Raji (cell line): ENCODE measurements around the gene PICALM.

Experiments used
- POLR2A ChIP-seq: IDR thresholded peaks from 2 replicates; pipeline ENCODE4 v1.6.1; 2011; ENCODE audit warnings: low read depth, low read length, control low read depth; ENCODE audit not compliant: insufficient read depth

Gene PICALM

DNA sequence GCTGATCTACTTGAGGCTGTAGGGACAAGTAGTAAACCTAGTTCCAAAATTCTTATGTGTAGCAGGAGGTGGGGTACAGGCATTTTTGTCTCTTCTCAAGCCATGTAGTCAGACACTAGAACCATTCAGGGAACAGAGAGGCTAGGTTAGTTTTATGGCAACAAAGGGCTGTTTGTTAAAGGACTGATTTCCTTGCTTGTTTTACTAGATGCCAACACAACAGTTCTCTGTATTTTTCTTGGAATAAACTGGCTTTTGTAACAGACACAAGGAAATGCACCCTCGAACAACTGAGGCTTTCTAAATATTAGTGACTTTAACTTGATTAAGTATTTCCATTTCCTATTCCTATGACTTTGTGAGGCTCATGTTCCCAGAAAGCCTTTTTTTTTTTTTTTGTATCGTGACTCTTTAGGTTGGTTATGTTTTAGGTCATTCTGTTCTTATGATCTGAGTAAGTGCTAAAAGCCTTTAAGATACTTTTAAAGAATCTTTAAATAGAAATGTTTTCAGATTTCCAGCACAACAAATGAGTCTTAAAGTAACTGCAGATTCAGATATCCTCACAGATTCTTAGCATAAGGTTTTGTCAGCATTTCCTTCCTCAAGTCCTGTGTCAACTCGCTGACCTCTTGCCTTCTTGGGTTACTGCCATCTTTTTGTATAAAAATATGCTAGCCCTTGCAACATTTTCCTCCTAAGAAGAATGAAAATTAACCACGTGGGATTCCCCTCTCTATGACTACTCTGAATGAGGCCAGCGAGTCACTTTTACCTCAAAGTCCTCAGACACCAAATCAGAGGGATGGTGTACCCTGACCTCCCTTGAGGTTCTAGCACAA is 121.2 kb downstream of the PICALM start:
- no peak for TF ChIP-seq POLR2A

DNA sequence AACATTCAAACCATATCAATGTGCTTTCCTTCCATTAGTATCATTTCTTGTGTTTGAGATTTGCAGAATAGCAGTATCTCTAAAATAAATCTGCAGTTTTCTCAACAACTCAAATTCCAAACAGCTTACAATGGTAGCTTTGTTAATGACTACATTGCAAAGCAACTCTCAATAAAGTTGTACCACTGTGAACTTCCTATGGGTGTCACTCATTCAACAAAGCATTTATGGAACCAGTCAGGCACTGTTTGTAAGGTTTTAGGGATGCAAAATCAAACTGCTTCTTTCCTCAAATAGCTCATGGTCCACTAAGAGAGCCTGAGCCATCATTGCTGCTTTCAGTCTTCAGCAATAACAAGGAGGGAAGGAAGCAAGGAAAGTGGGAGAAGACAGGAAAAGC is 122.7 kb downstream of the PICALM start:
- no peak for TF ChIP-seq POLR2A

DNA sequence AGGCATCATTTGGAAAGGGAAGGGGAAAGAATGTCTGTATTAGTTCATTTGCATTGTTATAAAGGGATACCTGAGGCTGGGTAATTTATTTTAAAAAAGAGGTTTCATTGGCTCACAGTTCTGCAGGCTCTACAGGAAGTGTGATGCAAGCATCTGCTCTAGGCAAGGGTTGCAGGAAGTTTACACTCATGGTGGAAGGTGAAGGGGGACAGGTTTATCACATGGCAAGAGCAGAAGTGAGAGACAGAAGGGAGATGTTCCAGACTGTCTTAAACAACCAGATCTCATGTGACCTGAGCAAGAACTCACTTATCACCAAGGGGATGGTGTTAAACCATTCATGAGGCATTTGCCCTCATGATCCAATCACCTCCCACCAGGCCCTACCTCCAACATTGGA is 123.1 kb downstream of the PICALM start:
- no peak for TF ChIP-seq POLR2A

DNA sequence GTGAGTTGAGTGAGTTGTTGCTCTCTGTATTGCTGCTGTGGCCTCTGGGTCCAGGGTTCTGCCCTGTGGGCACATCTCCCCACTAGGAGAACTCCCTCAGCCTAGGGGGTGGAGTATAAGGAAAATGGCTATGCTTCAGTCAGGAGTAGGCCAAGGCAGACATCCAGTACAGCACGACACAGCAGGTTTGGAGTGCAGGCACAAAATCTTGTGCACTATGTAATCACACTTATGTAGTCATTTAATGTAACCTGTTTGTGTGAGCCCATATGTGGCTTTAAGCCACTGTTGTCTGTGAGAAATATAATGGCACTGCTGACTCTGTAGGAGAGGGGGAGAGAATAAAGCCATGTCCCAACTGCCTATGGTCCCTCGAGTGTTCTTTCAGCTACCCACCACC is 123.6 kb downstream of the PICALM start:
- TF ChIP-seq POLR2A = no peak

DNA sequence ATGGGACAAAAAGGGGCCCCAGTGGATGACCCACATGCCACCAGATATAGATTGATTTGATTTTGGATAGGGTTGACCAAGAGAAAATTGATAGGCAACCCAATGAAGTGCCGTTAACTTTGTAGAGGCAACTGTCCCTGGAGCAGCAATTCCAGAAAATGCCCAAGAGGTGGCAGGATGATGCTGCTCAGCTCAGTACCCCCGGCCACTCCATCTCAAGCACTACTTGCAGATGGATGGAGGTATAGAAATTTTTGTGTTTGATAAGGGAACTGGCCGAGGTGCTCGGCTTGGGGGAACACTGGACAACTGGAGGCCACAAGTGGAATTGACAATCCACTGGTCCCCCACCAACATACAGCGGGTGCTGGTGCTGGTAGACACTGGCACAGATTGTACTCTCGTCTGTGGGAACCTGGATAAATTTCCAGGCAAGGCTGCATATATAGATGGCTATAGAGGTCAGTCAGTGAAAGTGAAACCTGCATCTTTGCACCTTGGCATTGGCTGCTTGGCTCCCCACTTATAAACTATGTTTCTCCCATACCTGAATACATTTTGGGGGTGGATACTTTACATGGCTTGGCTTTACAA is 127.4 kb downstream of the PICALM start:
- no peak for TF ChIP-seq POLR2A

DNA sequence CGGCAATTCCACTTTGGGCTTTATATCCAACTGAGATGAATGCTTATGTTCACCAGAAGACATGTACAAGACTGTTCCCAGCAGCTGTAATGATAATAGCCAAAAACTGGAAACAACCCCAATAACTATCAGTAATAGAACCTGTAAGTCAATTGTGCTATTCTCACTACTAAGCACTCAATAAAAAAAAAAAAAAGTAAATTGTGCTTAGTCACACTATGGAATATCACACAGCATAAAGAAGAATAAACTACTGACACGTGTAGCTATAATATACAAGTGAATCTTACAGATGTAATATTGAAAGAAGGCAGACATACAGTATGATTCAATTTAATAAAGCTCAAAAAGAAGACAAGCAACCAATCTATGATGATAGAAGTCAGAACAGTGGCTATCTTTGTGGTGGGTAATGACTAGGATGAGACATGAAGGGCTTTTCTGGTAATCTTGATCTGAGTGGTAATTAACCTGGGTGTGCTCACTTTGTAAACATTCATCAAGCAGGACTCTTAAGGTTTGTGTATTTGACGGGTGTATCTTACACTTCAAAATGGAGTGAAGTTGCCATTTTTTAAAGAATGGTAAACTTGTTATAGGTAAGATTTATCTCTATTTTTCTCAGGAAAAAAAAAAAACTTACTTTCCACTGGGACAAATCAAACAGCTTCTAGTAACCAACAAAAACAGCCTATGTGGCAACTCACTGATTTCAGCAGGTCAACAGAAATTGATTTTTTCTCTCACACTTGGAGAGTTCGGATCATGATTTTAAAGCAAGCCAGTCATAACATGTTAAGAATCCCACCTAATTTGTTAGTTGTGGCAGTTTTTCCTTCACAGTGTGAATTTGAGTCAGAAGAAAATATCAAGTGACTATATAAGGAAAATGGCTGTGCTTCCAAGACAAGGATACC is 129.5 kb downstream of the PICALM start:
- TF ChIP-seq POLR2A = no peak

DNA sequence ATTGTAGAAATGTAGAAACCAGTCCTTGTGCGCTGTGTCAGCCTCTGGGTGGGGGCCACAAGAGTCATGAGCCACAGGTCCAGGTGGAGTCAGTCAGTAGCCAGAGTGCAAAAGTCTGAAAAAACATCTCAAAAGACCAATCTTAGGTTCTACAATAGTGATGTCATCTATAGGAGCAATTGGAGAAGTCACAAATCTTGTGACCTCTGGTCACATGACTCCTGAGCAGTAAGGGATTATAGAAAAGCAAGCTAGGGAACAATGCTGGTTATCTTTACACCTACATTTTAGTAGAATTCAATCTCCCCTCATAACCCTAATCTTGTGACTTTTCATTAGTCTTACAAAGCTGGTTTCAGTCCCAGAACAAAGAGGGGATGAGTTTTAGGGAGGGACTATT is 131.0 kb downstream of the PICALM start:
- no peak for TF ChIP-seq POLR2A

DNA sequence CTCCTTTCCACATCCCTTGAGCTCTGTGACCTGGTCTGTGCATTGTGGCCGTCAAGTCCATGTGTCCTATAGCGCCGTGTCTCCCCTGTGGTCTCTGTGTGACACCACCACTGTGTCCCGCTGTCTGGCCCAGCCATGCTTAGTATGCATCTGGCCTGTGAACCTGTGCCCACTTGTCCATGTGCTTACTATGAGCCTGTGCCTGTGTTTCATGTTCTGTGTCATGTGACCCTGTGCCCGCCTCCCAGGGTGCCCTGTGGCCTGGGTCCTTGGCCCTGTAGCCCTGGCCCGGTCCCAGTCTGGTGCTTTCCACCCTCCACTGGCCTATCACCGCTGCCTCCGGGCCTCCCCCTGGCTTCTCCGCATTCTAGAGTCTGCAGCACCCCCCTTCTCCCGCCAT is 133.1 kb downstream of the PICALM start:
- no peak for TF ChIP-seq POLR2A

DNA sequence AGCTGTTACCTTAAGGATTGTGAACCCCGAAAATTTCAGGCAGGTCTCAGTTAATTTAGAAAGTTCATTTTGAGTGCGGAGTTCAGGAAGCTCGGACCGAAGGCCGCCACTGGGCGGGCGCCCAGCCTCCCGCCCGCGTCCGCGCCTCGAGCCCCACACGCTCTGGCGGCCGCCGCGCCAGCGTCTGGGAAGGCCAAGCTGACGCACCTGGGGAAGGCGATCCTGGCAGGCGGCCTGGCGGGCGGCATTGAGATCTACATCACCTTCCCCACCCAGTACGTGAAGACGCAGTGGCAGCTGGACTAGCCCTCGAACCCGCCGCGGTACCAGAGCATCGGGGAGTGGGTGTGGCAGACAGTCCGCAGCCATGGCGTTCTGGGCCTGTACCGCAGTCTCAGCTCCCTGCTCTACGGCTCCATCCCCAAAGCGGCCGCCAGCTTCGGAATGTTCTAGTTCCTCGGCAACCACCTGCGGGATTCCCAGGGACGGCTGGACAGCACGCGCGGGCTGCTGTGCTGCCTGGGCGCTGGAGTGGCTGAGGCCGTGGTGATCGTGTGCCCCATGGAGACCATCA is 134.2 kb downstream of the PICALM start:
- TF ChIP-seq POLR2A = no peak

DNA sequence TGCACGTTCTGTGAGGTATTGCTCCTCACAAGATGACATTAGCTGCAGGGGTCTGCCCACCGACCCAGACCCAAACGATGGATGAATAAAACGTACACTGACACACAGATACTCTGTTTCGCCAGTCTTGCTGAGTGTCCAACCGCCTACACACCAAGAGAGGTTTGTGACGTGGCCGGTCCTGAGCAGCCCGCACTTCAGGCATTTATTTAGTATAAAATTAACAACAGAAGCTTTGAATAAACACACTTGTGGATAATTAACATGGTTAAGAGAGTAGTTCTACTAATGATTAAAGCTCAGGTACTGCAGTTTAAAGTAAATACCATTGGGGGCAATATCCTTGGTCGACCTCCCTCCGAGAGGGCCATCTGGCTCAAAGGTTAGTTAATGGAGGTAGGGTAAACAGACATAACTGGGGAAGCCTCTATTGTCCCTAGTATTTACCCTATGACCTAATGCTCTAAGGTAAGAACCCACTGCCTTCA is 138.0 kb downstream of the PICALM start:
- no peak for TF ChIP-seq POLR2A

DNA sequence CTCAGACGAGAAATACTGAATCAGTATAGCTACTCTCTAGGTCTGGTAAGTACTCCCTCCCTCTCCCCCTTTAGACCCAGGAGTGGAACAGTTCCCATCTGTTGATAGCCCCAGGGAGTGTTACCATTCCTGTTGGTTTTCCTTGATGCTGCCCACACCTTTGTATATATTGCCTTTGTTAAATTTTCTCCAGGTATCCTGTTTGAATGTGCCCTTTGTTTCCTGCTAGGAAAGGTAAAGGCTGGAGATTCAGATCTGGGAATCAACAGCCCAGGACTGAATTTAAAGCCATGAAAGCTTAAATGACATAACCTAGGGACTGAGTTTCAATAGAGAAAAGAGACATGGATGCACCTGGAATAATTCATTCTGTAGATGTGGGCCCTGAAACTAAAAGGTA is 145.4 kb downstream of the PICALM start:
- no peak for TF ChIP-seq POLR2A

DNA sequence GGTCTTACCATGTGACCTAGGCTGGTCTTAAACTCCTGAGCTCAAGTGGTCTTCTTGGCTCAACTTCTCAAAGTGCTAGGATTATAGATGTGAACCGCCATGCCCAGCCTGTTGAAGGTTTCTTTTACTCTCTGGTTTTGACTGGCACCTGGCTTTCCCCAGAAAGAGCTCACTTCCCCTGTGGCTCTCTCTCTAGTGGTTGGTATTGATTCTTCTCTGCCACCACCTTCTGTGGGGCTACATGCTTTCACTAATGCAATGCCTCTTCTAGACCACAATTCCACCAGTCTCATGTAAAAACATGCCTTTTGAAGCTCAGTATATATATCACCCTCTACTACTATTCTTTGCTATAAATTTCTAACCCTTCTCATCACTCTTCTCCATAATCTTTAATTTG is 146.5 kb downstream of the PICALM start:
- no peak for TF ChIP-seq POLR2A

DNA sequence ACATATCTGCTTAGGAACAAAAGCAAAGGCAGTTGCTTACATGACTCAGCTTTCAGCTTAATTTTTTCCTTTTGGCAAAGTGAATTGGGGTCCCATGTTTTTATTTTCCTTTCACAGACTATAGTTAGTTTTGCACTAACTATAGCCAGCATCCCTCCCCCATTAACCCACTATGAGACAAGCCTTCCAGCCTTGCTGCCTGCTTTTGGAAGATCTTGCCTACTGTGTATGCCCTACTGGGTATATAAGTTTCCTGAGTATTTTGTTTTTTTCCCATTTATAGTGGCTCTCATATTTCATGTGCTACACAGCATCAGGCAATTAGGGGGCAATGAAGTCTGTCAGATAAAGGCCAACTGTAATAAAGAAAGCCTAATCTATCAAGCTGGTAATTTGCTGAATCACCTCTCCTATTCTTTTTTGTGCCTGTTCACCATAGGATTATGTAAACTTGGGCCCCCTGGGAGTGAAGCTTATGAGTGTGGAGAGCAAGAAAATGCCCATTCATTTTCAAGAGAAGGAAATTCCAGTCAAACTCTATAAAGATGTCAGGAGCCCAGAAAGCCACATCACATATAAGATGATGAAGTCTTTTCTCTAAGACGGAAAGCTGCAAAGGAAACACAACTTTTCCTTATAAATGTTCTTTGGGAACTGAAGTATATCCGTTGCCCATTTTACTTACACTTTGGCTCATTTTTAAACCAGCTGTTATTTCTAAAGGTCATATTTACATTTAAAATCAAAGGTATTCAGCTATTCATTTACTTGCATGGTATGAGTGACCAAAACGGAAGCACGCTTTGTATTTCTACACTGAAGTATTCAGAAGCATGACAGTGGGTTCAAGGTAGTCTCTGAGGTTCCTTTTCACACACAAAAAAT is 149.7 kb downstream of the PICALM start:
- no peak for TF ChIP-seq POLR2A

DNA sequence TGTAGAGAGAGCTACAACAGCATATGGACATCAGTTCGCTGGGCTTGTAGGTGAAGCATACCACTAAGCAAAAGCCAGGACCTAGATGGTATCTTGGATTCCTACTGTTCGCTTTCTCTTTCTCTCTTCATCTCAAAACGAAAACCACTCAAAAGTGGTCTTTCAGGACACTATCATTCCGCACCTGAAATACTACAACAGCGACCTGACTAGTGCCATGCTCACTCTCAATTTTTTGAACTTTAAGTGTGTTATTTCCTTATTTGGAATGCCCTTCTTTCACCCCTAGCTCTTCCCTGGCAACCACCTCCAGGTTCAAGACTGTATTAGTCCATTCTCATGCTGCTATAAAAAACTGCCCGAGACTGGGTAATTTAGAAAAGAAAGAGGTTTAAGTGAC is 154.5 kb downstream of the PICALM start:
- TF ChIP-seq POLR2A = no peak
